ENCODE measurements around the gene SNRPB.

- TF ChIP-seq CTCF (IDR thresholded peaks at IDR 0.05) (no peak), POLR2A (IDR thresholded peaks at IDR 0.05) (no peak)
These were observed 14.5 kb upstream of the SNRPB start for GRCh38 chr20:2485080-2485479.

Data from adrenal gland (tissue), 5 donors.